GM19463 (cell line): ENCODE data around the gene CAMK2G.
A peak's percentile ranks its signal among the peaks of the same experiment; 100 is the strongest.
"Not testable (repeated sequence)": the region's sequence is repeated elsewhere in the genome, so short reads cannot be mapped to it uniquely, and the experiment has no call there.

Experiments
- ATAC-seq: cut with Tn5 transposase; IDR thresholded peaks from one replicate; pipeline ENCODE4 v1.9.1; 2021; ENCODE audit warnings: mild to moderate bottlenecking, moderate library complexity; ENCODE audit not compliant: unreplicated experiment

The CAMK2G gene

GRCh38 chr10:73874267-73875138 lies at the start of gene CAMK2G:
TSS of gene CAMK2G (minus strand) at chr10:73874555. CDS start at chr10:73874461, 94 bp downstream.
- ATAC-seq, result peak; percentile 84

GRCh38 chr10:73922864-73923133 lies 48.4 kb upstream of the CAMK2G start:
- no peak for ATAC-seq

- no peak for ATAC-seq
Observed at GRCh38 chr10:73922007-73922863, 47.9 kb upstream of the CAMK2G start.

GRCh38 chr10:73920089-73920488 lies 45.7 kb upstream of the CAMK2G start:
- ATAC-seq, result peak; percentile 62

GRCh38 chr10:73919481-73919880 lies 45.1 kb upstream of the CAMK2G start:
- not testable (repeated sequence) for ATAC-seq

GRCh38 chr10:73917566-73918305 lies 43.4 kb upstream of the CAMK2G start:
- no peak for ATAC-seq

GRCh38 chr10:73916761-73917470 lies 42.6 kb upstream of the CAMK2G start:
- ATAC-seq, result no peak

GRCh38 chr10:73915206-73915851 lies 41.0 kb upstream of the CAMK2G start:
- no peak for ATAC-seq

GRCh38 chr10:73914036-73914435 lies 39.7 kb upstream of the CAMK2G start:
- no peak for ATAC-seq

GRCh38 chr10:73911553-73912004 lies 37.2 kb upstream of the CAMK2G start:
- ATAC-seq, result no peak

- ATAC-seq, result no peak
Observed at GRCh38 chr10:73910764-73911552, 36.6 kb upstream of the CAMK2G start, which contains the start of gene PLAU. TSS of gene PLAU (plus strand) at chr10:73911132. CDS start at chr10:73911556, 424 bp downstream.

GRCh38 chr10:73910401-73910763 lies 36.0 kb upstream of the CAMK2G start:
- no peak for ATAC-seq

GRCh38 chr10:73909540-73910115 lies 35.3 kb upstream of the CAMK2G start:
- no peak for ATAC-seq

- ATAC-seq, result peak; percentile 60
Observed at GRCh38 chr10:73908853-73909539, 34.6 kb upstream of the CAMK2G start.

- no peak for ATAC-seq
Observed at GRCh38 chr10:73907841-73908517, 33.6 kb upstream of the CAMK2G start.

GRCh38 chr10:73906524-73907447 lies 32.4 kb upstream of the CAMK2G start:
- ATAC-seq, result no peak
